GM20000 (cell line): Measurements from ENCODE around the gene RND3.

Source experiments
- DNase-seq: peaks from one replicate; pipeline ENCODE4 v3.0.0; 2012; ENCODE audit warnings: low spot score
- CTCF ChIP-seq: IDR thresholded peaks from 2 replicates; pipeline ENCODE4 v1.5.1; 2012; ENCODE audit warnings: mild to moderate bottlenecking, control low read depth; ENCODE audit errors: extremely low read depth, missing control alignments

Gene RND3

GRCh38 chr2:150427298-150427697 is 60.2 kb downstream of the RND3 start:
- no peak for DNase-seq

GRCh38 chr2:150426724-150427123 is 60.7 kb downstream of the RND3 start:
- no peak for DNase-seq
- no peak for TF ChIP-seq CTCF

More at GRCh38 chr2:150427298-150427697, 60.2 kb downstream of the RND3 start:
- no peak for TF ChIP-seq CTCF

- no peak for DNase-seq
- TF ChIP-seq CTCF: no peak
These were observed 61.2 kb downstream of the RND3 start for GRCh38 chr2:150426315-150426714.

GRCh38 chr2:150425121-150425955 is 62.1 kb downstream of the RND3 start:
- no peak for TF ChIP-seq CTCF
- no peak for DNase-seq

- DNase-seq: no peak
- TF ChIP-seq CTCF: no peak
These were observed 63.1 kb downstream of the RND3 start for GRCh38 chr2:150424406-150424805.

- no peak for TF ChIP-seq CTCF
- no peak for DNase-seq
These were observed 66.3 kb downstream of the RND3 start for GRCh38 chr2:150421126-150421651.

GRCh38 chr2:150418916-150419315 is 68.6 kb downstream of the RND3 start:
- no peak for DNase-seq

More at GRCh38 chr2:150418916-150419315, 68.6 kb downstream of the RND3 start:
- TF ChIP-seq CTCF: no peak
